Hepatocyte (in vitro differentiated cells): ENCODE results near the gene PDXP.

ENCODE experiments used
- CTCF ChIP-seq: fragments of 200-600 bp; sonication (generic); IDR thresholded peaks from 2 replicates; pipeline ENCODE4 v1.5.1; 2016; ENCODE audit warnings: antibody characterized with exemption, mild to moderate bottlenecking; ENCODE audit not compliant: poor library complexity
- EZH2 ChIP-seq: fragments of 200-600 bp; sonication (generic); IDR thresholded peaks from 2 replicates; pipeline ENCODE4 v1.6.1; 2016; ENCODE audit warnings: antibody characterized with exemption, mild to moderate bottlenecking, borderline replicate concordance

GRCh38 chr22:37715760-37716159, 57.2 kb downstream of the PDXP start:
- TF ChIP-seq CTCF (no peak), EZH2 (no peak)
